HFF-Myc (cell line): ENCODE measurements around the gene MYH15.

ENCODE experiments used
- DNase-seq: peaks from one replicate; pipeline ENCODE4 v3.0.0-alpha.2; 2011; ENCODE audit warnings: low read depth; ENCODE audit errors: extremely low read depth
- H3K4me3 ChIP-seq: replicated peaks from 2 replicates; pipeline ENCODE4 v1.5.1; 2011; ENCODE audit warnings: low read depth, mild to moderate bottlenecking, control low read depth, low read length
- TF ChIP-seq, protein P1 (sequence below): IDR thresholded peaks from 2 replicates; pipeline ENCODE4 v1.5.1; 2012; ENCODE audit warnings: mild to moderate bottlenecking, low read depth, low read length, control low read depth; ENCODE audit errors: missing control alignments

Gene MYH15

GRCh38 chr3:108450444-108450843 is 60.0 kb downstream of the MYH15 start:
- DNase-seq, result no peak
- TF ChIP-seq, protein P1, sequence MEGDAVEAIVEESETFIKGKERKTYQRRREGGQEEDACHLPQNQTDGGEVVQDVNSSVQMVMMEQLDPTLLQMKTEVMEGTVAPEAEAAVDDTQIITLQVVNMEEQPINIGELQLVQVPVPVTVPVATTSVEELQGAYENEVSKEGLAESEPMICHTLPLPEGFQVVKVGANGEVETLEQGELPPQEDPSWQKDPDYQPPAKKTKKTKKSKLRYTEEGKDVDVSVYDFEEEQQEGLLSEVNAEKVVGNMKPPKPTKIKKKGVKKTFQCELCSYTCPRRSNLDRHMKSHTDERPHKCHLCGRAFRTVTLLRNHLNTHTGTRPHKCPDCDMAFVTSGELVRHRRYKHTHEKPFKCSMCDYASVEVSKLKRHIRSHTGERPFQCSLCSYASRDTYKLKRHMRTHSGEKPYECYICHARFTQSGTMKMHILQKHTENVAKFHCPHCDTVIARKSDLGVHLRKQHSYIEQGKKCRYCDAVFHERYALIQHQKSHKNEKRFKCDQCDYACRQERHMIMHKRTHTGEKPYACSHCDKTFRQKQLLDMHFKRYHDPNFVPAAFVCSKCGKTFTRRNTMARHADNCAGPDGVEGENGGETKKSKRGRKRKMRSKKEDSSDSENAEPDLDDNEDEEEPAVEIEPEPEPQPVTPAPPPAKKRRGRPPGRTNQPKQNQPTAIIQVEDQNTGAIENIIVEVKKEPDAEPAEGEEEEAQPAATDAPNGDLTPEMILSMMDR, result no peak
- no peak overlapping the region for H3K4me3 ChIP-seq

GRCh38 chr3:108448593-108448992 is 61.8 kb downstream of the MYH15 start:
- no peak overlapping the region for H3K4me3 ChIP-seq
- TF ChIP-seq, protein P1, result no peak
- no peak for DNase-seq

GRCh38 chr3:108447096-108447847 is 63.1 kb downstream of the MYH15 start:
- H3K4me3 ChIP-seq, result no peak overlapping the region
- DNase-seq, result no peak
- TF ChIP-seq, protein P1, result no peak

GRCh38 chr3:108442281-108442680 is 68.1 kb downstream of the MYH15 start:
- no peak overlapping the region for H3K4me3 ChIP-seq
- no peak for DNase-seq
- TF ChIP-seq, protein P1, result no peak

DNA sequence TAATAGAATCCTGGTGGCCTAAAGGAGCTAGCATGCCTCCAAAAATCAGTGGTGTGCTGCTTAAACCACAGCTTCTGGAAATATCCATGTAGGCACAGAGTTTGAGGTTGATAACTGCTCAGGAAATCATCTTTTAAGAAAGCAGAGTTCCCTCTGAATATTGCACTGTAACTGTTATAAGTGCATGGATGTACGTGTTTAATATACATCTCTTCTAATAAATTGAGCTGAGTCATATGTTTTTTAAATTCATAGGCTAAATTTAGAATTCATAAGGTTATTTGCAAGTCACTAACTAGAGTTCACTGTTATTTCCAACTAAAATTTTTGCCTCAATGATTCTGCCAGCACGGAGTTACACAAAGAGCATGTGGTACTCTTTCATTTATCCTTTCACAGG is 68.9 kb downstream of the MYH15 start:
- TF ChIP-seq, protein P1, result no peak
- no peak for DNase-seq
- H3K4me3 ChIP-seq, result no peak overlapping the region

- TF ChIP-seq, protein P1, result no peak
- no peak overlapping the region for H3K4me3 ChIP-seq
- DNase-seq, result no peak
These were observed 69.3 kb downstream of the MYH15 start for GRCh38 chr3:108441071-108441507.

DNA sequence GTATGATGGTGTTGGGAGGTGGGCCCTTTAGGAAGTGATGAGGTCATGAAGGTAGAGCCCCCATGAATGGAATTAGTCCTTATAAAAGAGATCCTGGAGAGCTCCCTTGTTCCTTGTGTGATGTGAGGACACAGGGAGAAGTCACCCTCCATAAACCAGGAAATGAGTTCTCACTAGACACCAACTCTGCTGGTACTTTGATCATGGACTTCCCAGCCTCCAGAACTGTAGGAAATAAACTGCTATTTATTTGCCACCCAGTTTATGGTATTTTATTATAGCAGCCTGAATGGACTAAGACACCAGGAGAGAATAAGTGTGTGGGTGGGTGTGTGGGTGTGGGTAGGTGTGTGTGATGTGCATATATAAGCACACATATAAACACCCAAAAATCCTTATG is 71.9 kb downstream of the MYH15 start:
- no peak for DNase-seq
- TF ChIP-seq, protein P1, result no peak
- H3K4me3 ChIP-seq, result no peak overlapping the region
